GM23248 (cell line): ENCODE measurements around the gene FBP1. TPM values are rescaled to one million over a fixed set of nuclear protein-coding genes. Genes with fewer than 3 reads are reported as not detected.

Experiments
- DNase-seq: peaks from one replicate; pipeline ENCODE4 v3.0.0-alpha.2; 2015
- H2AFZ ChIP-seq: fragments of 200-600 bp; sonication (generic); 2 replicates; pipeline ENCODE4 v1.6.1; 2016; ENCODE audit warnings: antibody characterized with exemption
- H3F3A ChIP-seq: fragments of 200-600 bp; sonication (generic); 2 replicates; pipeline ENCODE4 v1.6.1; 2016; ENCODE audit warnings: mild to moderate bottlenecking, antibody characterized with exemption, mixed run types; ENCODE audit not compliant: insufficient read depth
- H3K27ac ChIP-seq: fragments of 200-600 bp; sonication (generic); 2 replicates; pipeline ENCODE4 v1.5.1; 2016; ENCODE audit warnings: mild to moderate bottlenecking
- H3K27me3 ChIP-seq: fragments of 200-600 bp; sonication (generic); replicated peaks from 2 replicates; pipeline ENCODE4 v1.6.1; 2016; ENCODE audit warnings: mild to moderate bottlenecking; ENCODE audit not compliant: insufficient read depth
- H3K36me3 ChIP-seq: fragments of 200-600 bp; sonication (generic); 2 replicates; pipeline ENCODE4 v1.6.1; 2016; ENCODE audit warnings: low read depth, mild to moderate bottlenecking
- H3K4me1 ChIP-seq: fragments of 200-600 bp; sonication (generic); 2 replicates; pipeline ENCODE4 v1.6.1; 2016; ENCODE audit warnings: mild to moderate bottlenecking; ENCODE audit not compliant: insufficient read depth
- H3K4me2 ChIP-seq: fragments of 200-600 bp; sonication (generic); one replicate; pipeline ENCODE4 v1.6.1; 2016; ENCODE audit warnings: mild to moderate bottlenecking; ENCODE audit not compliant: unreplicated experiment
- H3K4me3 ChIP-seq: fragments of 200-600 bp; sonication (generic); 2 replicates; pipeline ENCODE4 v1.5.1; 2016; ENCODE audit warnings: mild to moderate bottlenecking
- H3K79me2 ChIP-seq: fragments of 200-600 bp; sonication (generic); 2 replicates; pipeline ENCODE4 v1.6.1; 2016; ENCODE audit warnings: mild to moderate bottlenecking; ENCODE audit not compliant: insufficient read depth
- H3K9ac ChIP-seq: fragments of 200-600 bp; sonication (generic); 2 replicates; pipeline ENCODE4 v1.6.1; 2016; ENCODE audit warnings: mild to moderate bottlenecking
- H3K9me2 ChIP-seq: fragments of 200-600 bp; sonication (generic); 2 replicates; pipeline ENCODE4 v1.6.1; 2016; ENCODE audit warnings: mixed run types, mild to moderate bottlenecking, moderate library complexity; ENCODE audit not compliant: insufficient read depth
- H3K9me3 ChIP-seq: fragments of 200-600 bp; sonication (generic); one replicate; pipeline ENCODE4 v1.6.1; 2017; ENCODE audit warnings: low read depth
- H4K20me1 ChIP-seq: fragments of 200-600 bp; sonication (generic); 2 replicates; pipeline ENCODE4 v1.6.0; 2016; ENCODE audit not compliant: insufficient read depth
- EZH2 ChIP-seq: fragments of 200-600 bp; sonication (generic); IDR thresholded peaks from 2 replicates; pipeline ENCODE4 v1.6.1; 2018; ENCODE audit warnings: antibody characterized with exemption, mild to moderate bottlenecking; ENCODE audit not compliant: insufficient read depth, poor library complexity, severe bottlenecking
- EZH2phosphoT487 ChIP-seq: fragments of 200-600 bp; sonication (generic); IDR thresholded peaks from 2 replicates; pipeline ENCODE4 v1.6.1; 2018; ENCODE audit warnings: antibody characterized with exemption, moderate library complexity, mild to moderate bottlenecking, low read depth; ENCODE audit not compliant: insufficient read depth
- WGBS, 2 experiments: methylation state at CpG; one replicate each; pipeline ENCODE4 v1.1.6; 2015 to 2017; ENCODE audit warnings: low lambda C conversion rate in 2 of 2, low coverage in 1 of 2; ENCODE audit errors: missing lambda C conversion rate in 2 of 2; 5-methylcytosine and 5-hydroxymethylcytosine counted together
- in situ Hi-C: fragments of 300-500 bp; cut with MboI; formaldehyde crosslinking; loops from 2 replicates; pipeline ENCODE4 v1.15.0; 2020
- polyA plus RNA-seq: library from polyadenylated mRNA; unstranded; fragments of >200 nt; fragmentation: Nextera tagmentation; extraction: Ambion mirVana; gene quantifications from 2 replicates; pipeline ENCODE4 v1.2.1, GENCODE V29; 2016
- total RNA-seq: library from RNA; depleted of rRNA; stranded (reverse); fragments of >200 nt; shearing (Covaris generic); gene quantifications from 2 replicates; pipeline ENCODE4 v1.2.3, GENCODE V29; 2014

The FBP1 gene
- total and polyA plus RNA-seq, 2 experiments from 2014 or later: not detected

DNA sequence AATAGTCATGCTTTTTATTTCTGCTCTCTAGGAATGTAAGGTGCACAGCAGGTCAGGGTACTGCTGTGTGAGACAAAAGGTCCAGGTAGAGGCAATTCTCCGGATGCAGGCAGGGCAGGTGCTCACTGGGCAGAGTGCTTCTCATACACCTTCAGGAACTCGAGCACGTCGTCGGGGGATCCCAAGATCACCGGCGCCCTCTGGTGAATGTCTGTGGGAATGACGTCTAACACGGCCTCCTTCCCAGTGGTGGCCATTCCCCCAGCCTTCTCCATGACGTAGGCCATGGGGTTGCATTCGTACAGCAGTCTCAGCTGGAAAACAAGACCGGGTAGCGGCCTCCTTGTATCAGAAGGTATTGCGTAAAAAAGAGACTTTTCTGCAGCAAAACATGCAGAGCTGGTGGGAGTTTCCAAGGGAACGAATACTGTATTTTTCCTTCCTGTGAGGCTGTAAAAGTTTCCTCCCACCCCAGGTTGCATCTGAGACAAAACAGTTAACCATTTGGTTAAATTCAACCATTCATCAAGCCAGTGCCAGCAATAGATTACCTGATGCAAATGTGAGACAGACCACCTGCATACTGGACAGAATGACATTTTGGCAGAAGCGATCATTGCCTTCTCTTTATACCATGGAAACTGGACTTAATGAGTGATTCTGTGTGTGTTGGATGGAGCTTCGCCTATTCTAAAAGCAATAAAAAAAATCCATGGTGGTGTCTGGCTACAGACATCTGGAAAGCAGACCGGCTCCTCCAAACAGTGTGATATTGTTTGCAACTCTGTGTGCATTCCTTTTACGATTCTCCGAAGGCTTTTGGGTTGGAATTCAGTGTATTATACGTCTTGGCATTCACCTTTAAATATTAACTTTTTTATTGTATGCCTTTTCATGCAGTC is 35.8 kb downstream of the FBP1 start:
- no peaks in the 10 kb centered on the region for H3K79me2 ChIP-seq
- no peaks in the 10 kb centered on the region for H3K36me3 ChIP-seq
- H3K27ac ChIP-seq: no peak overlapping the region
- H3K4me1 ChIP-seq: no peaks in the 10 kb centered on the region
- in situ Hi-C loops: no loop called here
- WGBS, 2 experiments: 9 to 13% methylated on average over 21 of the region's 21 CpGs
- no peaks in the 10 kb centered on the region for H3K9me3 ChIP-seq
- H4K20me1 ChIP-seq: no peaks in the 10 kb centered on the region
- no peak overlapping the region for H3K4me2 ChIP-seq
- H3K27me3 ChIP-seq: peaks cover 46% of the 10 kb centered on the region
- H3F3A ChIP-seq: no peaks in the 10 kb centered on the region
- H3K4me3 ChIP-seq: no peak overlapping the region
- H3K9me2 ChIP-seq: no peaks in the 10 kb centered on the region
- no peak overlapping the region for H3K9ac ChIP-seq
- H2AFZ ChIP-seq: no peak overlapping the region
- DNase-seq: peak; percentile 71
- TF ChIP-seq EZH2 (no peak), EZH2phosphoT487 (no peak)

DNA sequence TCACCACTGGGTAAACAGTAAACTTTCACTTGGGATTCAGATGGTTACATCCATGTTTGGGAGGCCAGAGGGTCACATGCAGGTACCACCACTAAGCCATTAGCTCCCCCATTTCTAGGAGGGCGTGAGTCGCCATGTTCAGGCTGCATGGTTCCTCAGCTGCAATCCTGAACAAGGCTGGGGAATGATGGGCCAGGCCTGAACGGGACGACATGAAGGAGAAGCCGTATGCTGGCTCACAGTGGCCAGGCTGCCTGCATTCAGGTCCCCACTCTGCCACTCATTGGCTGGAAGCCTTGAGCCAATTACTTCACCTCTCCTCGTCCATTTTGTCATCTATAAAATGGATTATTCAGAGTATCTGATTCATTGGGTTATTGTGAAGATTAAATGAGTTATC is 36.7 kb downstream of the FBP1 start:
- Histone ChIP-seq H3K9ac (no peak overlapping the region), H3K4me2 (no peak overlapping the region), H2AFZ (no peak overlapping the region), H3K79me2 (no peaks in the 10 kb centered on the region), H3K4me1 (no peaks in the 10 kb centered on the region), H3K27me3 (peaks cover 40% of the 10 kb centered on the region), H3K4me3 (no peak overlapping the region), H3K27ac (no peak overlapping the region), H3K9me2 (no peaks in the 10 kb centered on the region), H3K36me3 (no peaks in the 10 kb centered on the region), H3K9me3 (no peaks in the 10 kb centered on the region), H3F3A (no peaks in the 10 kb centered on the region), H4K20me1 (no peaks in the 10 kb centered on the region)
- no peak for TF ChIP-seq EZH2phosphoT487
- no peak for TF ChIP-seq EZH2
- 60 to 72% methylated on average over 6 of the region's 6 CpGs for WGBS, 2 experiments
- DNase-seq: no peak
- in situ Hi-C loops: no loop called here

DNA sequence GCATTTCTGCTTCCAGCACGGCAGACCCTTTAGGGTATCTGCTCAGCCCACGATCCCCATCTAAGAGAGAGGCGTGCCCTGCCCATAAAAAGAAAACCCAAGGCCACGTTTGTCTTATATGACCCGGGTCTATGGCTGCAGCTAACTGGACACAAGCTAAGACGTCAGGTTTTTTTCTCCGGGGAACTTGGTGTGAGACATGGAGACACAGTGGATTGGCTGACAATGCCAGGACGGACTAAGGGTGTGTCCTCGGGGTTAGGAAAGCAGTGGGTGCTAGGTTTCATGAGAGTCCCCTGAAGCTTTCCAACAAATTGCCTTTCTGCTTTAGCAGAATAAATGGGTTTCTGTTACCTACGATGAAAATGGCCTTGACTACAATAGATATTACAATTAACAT is 38.6 kb downstream of the FBP1 start:
- no peak overlapping the region for H3K4me3 ChIP-seq
- H3K27me3 ChIP-seq: peaks cover 20% of the 10 kb centered on the region
- no peaks in the 10 kb centered on the region for H3K79me2 ChIP-seq
- H2AFZ ChIP-seq: no peak overlapping the region
- no peaks in the 10 kb centered on the region for H3K9me3 ChIP-seq
- H3K4me2 ChIP-seq: no peak overlapping the region
- no peak for DNase-seq
- H3F3A ChIP-seq: no peaks in the 10 kb centered on the region
- in situ Hi-C loops: no loop called here
- no peak overlapping the region for H3K9ac ChIP-seq
- TF ChIP-seq EZH2 (no peak), EZH2phosphoT487 (no peak)
- H3K36me3 ChIP-seq: no peaks in the 10 kb centered on the region
- H3K27ac ChIP-seq: no peak overlapping the region
- no peaks in the 10 kb centered on the region for H3K9me2 ChIP-seq
- WGBS, 2 experiments: 40 to 43% methylated on average over 10 of the region's 10 CpGs
- no peaks in the 10 kb centered on the region for H4K20me1 ChIP-seq
- no peaks in the 10 kb centered on the region for H3K4me1 ChIP-seq

DNA sequence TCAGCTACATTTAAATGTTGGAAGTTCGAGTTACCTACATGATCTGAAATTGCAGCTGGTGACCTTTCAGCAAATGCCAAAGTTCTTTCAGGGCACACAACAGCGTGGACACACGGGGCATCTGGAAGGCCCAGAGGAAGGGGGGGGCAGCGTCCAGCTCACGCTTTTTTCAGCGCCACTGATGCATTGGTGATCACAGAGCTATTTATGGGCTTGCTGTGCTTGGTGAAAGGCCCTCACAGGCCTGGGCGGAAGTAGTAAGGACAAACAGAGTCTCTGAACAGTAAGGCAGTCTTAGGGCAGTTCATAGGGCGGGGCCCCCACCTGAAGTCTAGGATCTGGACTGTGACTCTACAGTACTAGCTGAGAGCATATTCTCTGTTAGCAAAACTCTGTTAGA is 39.1 kb downstream of the FBP1 start:
- Histone ChIP-seq H3K9ac (no peak overlapping the region), H3K27me3 (peaks cover 16% of the 10 kb centered on the region), H3K9me2 (no peaks in the 10 kb centered on the region), H3K9me3 (no peaks in the 10 kb centered on the region), H3K4me2 (no peak overlapping the region), H3K4me3 (no peak overlapping the region), H3K36me3 (no peaks in the 10 kb centered on the region), H3K79me2 (no peaks in the 10 kb centered on the region), H3K4me1 (no peaks in the 10 kb centered on the region), H3F3A (no peaks in the 10 kb centered on the region), H3K27ac (no peak overlapping the region), H4K20me1 (no peaks in the 10 kb centered on the region), H2AFZ (no peak overlapping the region)
- TF ChIP-seq EZH2: no peak
- no peak for TF ChIP-seq EZH2phosphoT487
- DNase-seq: no peak
- in situ Hi-C loops: no loop called here
- 60 to 62% methylated on average over 8 of the region's 8 CpGs for WGBS, 2 experiments

DNA sequence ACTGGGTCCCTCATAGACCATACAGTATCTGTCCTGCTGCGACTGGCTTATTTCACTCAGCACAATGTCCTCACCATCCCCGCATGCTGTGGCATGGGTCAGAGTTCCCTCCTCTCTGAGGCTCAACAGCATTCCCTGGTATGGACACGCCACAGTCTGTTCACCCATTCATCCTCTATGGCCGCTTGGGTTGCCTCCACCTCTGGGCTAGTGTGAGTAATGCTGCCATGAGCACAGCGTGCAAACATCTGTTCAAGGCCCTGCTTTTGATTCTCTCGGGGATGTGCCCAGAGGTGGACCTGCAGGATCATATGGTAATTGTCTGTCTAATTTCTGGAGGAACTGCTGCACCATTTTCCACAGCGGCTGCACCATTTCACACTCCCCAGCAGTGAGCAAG is 40.2 kb downstream of the FBP1 start:
- Histone ChIP-seq H3K9me3 (no peaks in the 10 kb centered on the region), H2AFZ (no peak overlapping the region), H4K20me1 (no peaks in the 10 kb centered on the region), H3K79me2 (no peaks in the 10 kb centered on the region), H3K27ac (no peak overlapping the region), H3K36me3 (no peaks in the 10 kb centered on the region), H3K4me3 (no peak overlapping the region), H3K9me2 (no peaks in the 10 kb centered on the region), H3F3A (no peaks in the 10 kb centered on the region), H3K9ac (no peak overlapping the region), H3K27me3 (peaks cover 10% of the 10 kb centered on the region), H3K4me2 (no peak overlapping the region), H3K4me1 (no peaks in the 10 kb centered on the region)
- WGBS, 2 experiments: 53 to 54% methylated on average over 7 of the region's 7 CpGs
- in situ Hi-C loops: no loop called here
- DNase-seq: no peak
- TF ChIP-seq EZH2phosphoT487 (no peak), EZH2 (no peak)
